AG09319 (cell line): ENCODE measurements around the gene F13B.

Experiments used
- DNase-seq: peaks from one replicate; pipeline ENCODE4 v3.0.0-alpha.2; 2010; ENCODE audit warnings: low read depth; ENCODE audit errors: extremely low read depth
- CTCF ChIP-seq: IDR thresholded peaks from 2 replicates; pipeline ENCODE4 v1.5.1; 2011; ENCODE audit warnings: low read depth, mild to moderate bottlenecking, inconsistent platforms, low read length, moderate library complexity

Gene F13B

GRCh38 chr1:197096137-197096536 is 29.1 kb upstream of the F13B start:
- DNase-seq: no peak

GRCh38 chr1:197093226-197093885 is 26.3 kb upstream of the F13B start:
- no peak for DNase-seq
- no peak for TF ChIP-seq CTCF

More at GRCh38 chr1:197096137-197096536, 29.1 kb upstream of the F13B start:
- TF ChIP-seq CTCF: no peak

- TF ChIP-seq CTCF: no peak
- DNase-seq: no peak
Measured at GRCh38 chr1:197092491-197093023, 25.5 kb upstream of the F13B start.

- TF ChIP-seq CTCF: no peak
- DNase-seq: no peak
Measured at GRCh38 chr1:197083474-197083873, 16.4 kb upstream of the F13B start.

- no peak for DNase-seq
- TF ChIP-seq CTCF: no peak
Measured at GRCh38 chr1:197081117-197081753, 14.2 kb upstream of the F13B start.

GRCh38 chr1:197080323-197080722 is 13.3 kb upstream of the F13B start:
- no peak for TF ChIP-seq CTCF
- DNase-seq: no peak

- no peak for TF ChIP-seq CTCF
Measured at GRCh38 chr1:197076585-197076984, 9.5 kb upstream of the F13B start.

More at GRCh38 chr1:197076585-197076984, 9.5 kb upstream of the F13B start:
- no peak for DNase-seq
